ENCODE results near the gene APMAP.

DNA sequence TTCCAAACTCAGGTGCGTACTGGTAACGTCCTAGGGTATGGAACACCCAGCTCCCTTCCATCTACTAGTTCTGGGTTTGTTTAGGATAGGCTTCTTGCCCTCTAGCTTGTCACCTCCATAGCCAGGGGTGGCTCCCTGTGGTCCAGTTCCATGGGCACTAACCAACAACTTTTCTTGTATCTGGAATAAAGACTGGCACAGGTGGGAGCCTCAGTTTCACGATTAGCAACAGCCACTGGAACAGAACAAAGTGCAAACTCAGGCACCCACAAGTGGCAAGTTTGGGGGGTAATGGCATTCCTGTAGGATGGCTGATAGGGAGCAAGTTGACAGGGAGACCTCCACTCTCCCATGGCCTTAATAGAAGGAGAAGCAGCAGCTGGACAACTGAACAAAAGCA is 5.6 kb upstream of the APMAP start:
- TF ChIP-seq CTCF (IDR thresholded peaks at IDR 0.05): no peak
- no peak for TF ChIP-seq POLR2A (IDR thresholded peaks at IDR 0.05)
- no peak for TF ChIP-seq EP300 (IDR thresholded peaks at IDR 0.05)
- TF ChIP-seq POLR2AphosphoS5 (IDR thresholded peaks at IDR 0.05): no peak
